ENCODE results near the gene ACOX3. TPM values are rescaled to one million over a fixed set of nuclear protein-coding genes. Genes with fewer than 3 reads are reported as not detected.
A peak's percentile ranks its signal among the peaks of the same experiment; 100 is the strongest.

The ACOX3 gene
- total and polyA plus RNA-seq, 8 donors = 13.5 to 45.5 (median 32.8) TPM

DNA sequence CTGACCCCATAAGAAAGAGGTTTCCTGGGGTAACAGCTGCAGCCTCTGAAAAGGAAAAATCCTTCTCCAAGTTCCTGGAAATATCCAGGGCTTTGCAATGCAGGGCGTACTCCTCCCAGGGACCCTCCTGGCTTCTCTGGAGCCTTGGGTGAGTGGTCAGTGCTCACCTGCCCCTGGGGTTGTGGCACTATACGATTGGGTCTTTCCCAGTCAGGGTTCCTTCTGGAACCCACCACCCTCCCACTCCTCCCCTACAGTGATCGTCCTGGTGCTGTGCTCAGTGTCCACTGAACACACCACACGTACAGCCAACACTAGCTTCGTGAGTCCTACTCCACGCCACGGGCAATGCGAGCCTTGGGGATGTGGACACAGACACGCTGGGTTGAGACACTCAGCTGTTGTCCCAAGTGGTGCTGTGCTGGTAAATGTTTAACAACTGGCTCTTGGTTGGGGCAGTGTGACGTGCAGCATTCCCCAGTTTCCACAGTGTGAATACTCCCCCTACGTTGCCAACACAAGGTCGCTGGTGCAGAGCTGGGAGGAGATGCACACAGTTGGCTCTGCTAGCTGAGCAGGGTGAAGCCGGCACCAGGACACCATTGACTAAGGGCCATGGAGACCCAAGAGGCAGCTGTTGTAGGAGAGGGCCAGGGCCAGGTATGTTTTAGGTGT, 105.6 kb downstream of the ACOX3 start:
- DNase-seq = peak; percentile 23 to 57

DNA sequence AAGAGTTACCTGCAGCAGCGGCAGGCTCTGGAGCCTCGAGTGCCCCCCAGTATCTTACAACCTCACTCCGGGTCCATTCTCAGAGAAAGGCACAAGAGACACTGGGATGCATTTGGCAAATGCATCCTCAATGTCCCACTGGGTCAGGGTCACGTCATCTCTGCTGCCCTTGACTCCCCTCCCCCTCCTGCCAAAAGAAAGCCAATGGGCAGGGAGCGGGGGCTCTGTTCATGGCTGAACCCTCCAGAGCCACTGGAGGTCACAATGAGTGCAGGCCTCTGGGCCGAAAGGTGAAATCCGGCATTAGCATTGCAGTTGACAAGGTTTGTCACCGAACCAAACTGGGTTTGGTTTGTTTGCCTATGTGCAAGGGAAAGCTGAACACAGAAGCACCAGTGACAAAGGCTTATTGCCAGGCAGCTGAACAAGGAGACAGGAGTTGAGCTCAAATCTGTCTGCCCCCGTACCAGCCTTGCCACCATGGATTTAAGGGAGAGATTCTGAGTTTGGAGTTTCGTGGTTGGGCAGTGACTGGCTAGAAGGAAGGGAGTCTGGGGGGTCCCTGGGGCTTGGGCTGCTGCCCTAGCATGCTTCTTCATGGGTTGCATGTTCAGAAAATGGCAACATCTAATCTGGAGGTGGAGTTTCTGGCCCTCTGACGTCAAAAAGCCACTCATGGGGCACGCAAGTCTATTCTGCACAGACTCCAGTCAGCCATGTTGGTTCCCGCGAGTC, 106.6 kb downstream of the ACOX3 start:
- DNase-seq = peak in 1 of 2 donors; percentile 7
- no peaks in the 10 kb centered on the region for H3K27me3 ChIP-seq
- H3K4me1 ChIP-seq = peaks cover 0 to 14% (median 11%) of the 10 kb centered on the region in 4 donors
- no peak overlapping the region for H3K27ac ChIP-seq
- intact Hi-C loops (cut with DNase I; ENCODE audit: low total_unique reads) = no loop called here
- 74 to 86% (median 78%) methylated on average over 9 to 14 of the region's 14 CpGs for WGBS, 5 donors
- TF ChIP-seq POLR2A (IDR thresholded peaks at IDR 0.05) (no peak), EP300 (IDR thresholded peaks at IDR 0.05) (no peak), POLR2AphosphoS5 (IDR thresholded peaks at IDR 0.05) (no peak), CTCF (IDR thresholded peaks at IDR 0.05) (no peak)
- H3K9me3 ChIP-seq = peaks cover 0 to 2% (median 0%) of the 10 kb centered on the region in 4 donors
- H3K36me3 ChIP-seq = no peaks in the 10 kb centered on the region
- no peak overlapping the region for H3K4me3 ChIP-seq

More for the DNA sequence above, 105.6 kb downstream of the ACOX3 start:
- Histone ChIP-seq H3K36me3 (no peaks in the 10 kb centered on the region), H3K9me3 (peaks cover 0 to 2% (median 0%) of the 10 kb centered on the region in 4 donors), H3K4me3 (no peak overlapping the region), H3K27ac (peak overlapping the region in 1 of 5 donors; percentile 16), H3K27me3 (no peaks in the 10 kb centered on the region), H3K4me1 (peaks cover 0 to 14% (median 12%) of the 10 kb centered on the region in 4 donors)
- 62 to 82% (median 64%) methylated on average over 12 to 13 of the region's 13 CpGs for WGBS, 5 donors
- intact Hi-C loops (cut with DNase I; ENCODE audit: low total_unique reads) = no loop called here
- TF ChIP-seq CTCF (IDR thresholded peaks at IDR 0.05) = no peak
- TF ChIP-seq POLR2AphosphoS5 (IDR thresholded peaks at IDR 0.05) = no peak
- TF ChIP-seq EP300 (IDR thresholded peaks at IDR 0.05) = no peak
- TF ChIP-seq POLR2A (IDR thresholded peaks at IDR 0.05) = no peak

DNA sequence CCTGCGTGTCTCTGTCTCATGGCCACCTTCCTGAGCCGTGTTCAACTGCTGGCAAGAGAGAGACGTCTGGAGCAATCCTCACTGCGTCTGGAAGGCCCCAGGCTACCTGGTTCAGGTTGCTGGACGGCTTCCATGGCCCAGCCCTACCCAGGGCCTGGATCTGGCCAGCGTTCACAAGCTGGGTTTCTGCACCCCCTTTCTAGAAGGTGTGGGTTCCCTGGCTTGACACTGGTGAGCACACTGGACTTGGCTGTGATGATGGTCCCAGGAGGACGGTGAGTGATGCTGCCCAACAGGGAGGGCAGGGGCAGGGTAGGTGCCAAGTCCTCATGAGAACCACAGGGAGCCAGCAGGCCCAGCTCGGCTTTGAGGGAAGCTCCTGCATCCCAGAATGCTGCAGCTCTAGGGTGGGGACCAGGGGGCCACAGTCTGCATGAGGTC, 107.6 kb downstream of the ACOX3 start:
- H3K9me3 ChIP-seq = peaks cover 0 to 2% (median 0%) of the 10 kb centered on the region in 4 donors
- H3K4me3 ChIP-seq = no peak overlapping the region
- H3K27me3 ChIP-seq = no peaks in the 10 kb centered on the region
- peaks cover 0 to 14% (median 11%) of the 10 kb centered on the region in 4 donors for H3K4me1 ChIP-seq
- H3K27ac ChIP-seq = no peak overlapping the region
- DNase-seq = peak in 1 of 2 donors; percentile 8
- 67 to 80% (median 75%) methylated on average over 6 to 8 of the region's 8 CpGs for WGBS, 5 donors
- intact Hi-C loops (cut with DNase I; ENCODE audit: low total_unique reads) = no loop called here
- TF ChIP-seq EP300 (IDR thresholded peaks at IDR 0.05) (no peak), POLR2AphosphoS5 (IDR thresholded peaks at IDR 0.05) (no peak), POLR2A (IDR thresholded peaks at IDR 0.05) (no peak), CTCF (IDR thresholded peaks at IDR 0.05) (no peak)
- H3K36me3 ChIP-seq = no peaks in the 10 kb centered on the region

DNA sequence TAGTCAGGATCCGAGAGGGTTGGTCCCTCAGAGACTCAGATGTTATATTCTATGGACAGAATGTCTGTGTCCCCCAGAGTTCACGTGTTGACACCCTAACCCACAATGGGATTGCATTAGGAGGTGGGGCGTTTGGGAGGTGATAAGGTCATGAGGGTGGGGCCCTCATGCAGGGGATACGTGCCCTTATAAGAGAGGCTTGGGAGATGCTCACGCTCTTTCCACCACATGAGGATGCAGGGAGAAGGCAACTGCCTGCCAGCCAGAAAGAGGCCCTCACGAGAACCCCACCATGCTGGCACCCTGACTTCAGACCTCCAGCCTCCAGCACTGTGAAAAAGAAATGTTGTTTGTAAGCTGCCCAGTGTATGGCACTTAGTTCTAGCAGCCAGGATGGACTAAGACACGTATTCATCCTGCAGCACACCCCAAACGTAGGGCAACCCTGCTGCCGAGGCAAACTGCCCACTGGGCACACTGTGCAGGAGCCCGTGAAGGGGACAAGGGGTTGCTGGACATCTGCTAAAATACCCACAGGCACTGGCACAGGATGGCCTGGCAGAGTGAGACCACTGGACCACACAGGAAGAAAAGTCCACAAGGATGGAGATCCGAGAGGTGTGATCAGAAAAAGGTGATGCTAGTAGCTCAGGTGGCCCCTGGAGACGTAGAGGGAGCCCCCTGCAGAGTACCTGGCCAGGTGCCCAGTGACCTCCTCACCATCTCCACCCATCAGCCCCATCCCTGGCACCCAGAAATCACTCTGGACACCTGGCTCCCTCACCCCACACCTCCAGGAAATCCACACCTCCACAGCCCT, 108.3 kb downstream of the ACOX3 start:
- 78 to 89% (median 84%) methylated on average over 8 to 12 of the region's 12 CpGs for whole genome bisulfite sequencing, 5 donors
- H3K9me3 ChIP-seq = peaks cover 0 to 2% (median 0%) of the 10 kb centered on the region in 4 donors
- no peak overlapping the region for H3K27ac ChIP-seq
- peak in 1 of 2 donors; percentile 19 for DNase-seq
- H3K27me3 ChIP-seq = no peaks in the 10 kb centered on the region
- no peak overlapping the region for H3K4me3 ChIP-seq
- no peaks in the 10 kb centered on the region for H3K36me3 ChIP-seq
- intact Hi-C loops (cut with DNase I; ENCODE audit: low total_unique reads) = no loop called here
- no peak for TF ChIP-seq EP300 (IDR thresholded peaks at IDR 0.05)
- TF ChIP-seq POLR2AphosphoS5 (IDR thresholded peaks at IDR 0.05) = no peak
- no peak for TF ChIP-seq POLR2A (IDR thresholded peaks at IDR 0.05)
- TF ChIP-seq CTCF (IDR thresholded peaks at IDR 0.05) = no peak
- H3K4me1 ChIP-seq = peaks cover 0 to 14% (median 11%) of the 10 kb centered on the region in 4 donors

Data from stomach (tissue), 9 donors.